GM10266 (cell line): ENCODE results near the gene MACF1.
"Not testable (repeated sequence)": the region's sequence is repeated elsewhere in the genome, so short reads cannot be mapped to it uniquely, and the experiment has no call there.

Experiments
- DNase-seq: peaks from one replicate; pipeline ENCODE4 v3.0.0; 2012; ENCODE audit errors: extremely low spot score
- TF ChIP-seq, protein P1 (sequence below): IDR thresholded peaks from 2 replicates; pipeline ENCODE4 v1.5.1; 2012; ENCODE audit warnings: mild to moderate bottlenecking, low read depth; ENCODE audit not compliant: control insufficient read depth, insufficient read depth; ENCODE audit errors: missing control alignments

MACF1 gene

DNA sequence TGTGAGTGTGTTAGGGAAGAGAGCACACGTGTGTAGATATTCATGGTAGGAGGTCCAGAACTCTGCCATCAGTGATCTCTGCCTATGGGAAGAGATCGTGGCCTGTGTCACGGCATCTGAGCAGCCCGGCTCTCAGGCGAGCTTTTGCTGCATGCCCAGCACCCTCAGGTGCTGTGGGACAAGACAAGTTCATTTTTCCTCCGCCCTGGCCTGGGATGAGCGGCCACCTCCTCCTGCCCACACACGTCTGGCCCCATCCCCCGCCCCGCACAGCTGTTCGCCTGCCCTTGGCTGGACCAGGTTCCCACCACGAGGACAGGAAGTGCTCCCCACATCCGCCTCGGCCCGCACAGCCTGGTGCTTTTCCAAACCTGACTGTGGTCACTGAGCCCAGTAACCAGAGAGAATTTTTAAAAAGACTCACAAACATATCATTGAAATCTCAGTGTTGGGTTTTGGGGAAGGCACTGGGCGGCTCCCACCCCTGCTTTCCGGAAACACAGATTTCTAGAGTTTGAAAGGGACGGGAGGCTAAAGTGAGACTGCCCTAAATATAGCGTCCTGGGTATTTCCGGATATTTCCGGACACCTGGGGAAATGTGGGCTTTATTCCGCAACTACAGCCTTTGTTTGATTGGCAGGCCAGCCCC lies 305.0 kb downstream of the MACF1 start:
- peak; percentile 61 for DNase-seq
- TF ChIP-seq, protein P1, sequence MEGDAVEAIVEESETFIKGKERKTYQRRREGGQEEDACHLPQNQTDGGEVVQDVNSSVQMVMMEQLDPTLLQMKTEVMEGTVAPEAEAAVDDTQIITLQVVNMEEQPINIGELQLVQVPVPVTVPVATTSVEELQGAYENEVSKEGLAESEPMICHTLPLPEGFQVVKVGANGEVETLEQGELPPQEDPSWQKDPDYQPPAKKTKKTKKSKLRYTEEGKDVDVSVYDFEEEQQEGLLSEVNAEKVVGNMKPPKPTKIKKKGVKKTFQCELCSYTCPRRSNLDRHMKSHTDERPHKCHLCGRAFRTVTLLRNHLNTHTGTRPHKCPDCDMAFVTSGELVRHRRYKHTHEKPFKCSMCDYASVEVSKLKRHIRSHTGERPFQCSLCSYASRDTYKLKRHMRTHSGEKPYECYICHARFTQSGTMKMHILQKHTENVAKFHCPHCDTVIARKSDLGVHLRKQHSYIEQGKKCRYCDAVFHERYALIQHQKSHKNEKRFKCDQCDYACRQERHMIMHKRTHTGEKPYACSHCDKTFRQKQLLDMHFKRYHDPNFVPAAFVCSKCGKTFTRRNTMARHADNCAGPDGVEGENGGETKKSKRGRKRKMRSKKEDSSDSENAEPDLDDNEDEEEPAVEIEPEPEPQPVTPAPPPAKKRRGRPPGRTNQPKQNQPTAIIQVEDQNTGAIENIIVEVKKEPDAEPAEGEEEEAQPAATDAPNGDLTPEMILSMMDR = no peak

DNA sequence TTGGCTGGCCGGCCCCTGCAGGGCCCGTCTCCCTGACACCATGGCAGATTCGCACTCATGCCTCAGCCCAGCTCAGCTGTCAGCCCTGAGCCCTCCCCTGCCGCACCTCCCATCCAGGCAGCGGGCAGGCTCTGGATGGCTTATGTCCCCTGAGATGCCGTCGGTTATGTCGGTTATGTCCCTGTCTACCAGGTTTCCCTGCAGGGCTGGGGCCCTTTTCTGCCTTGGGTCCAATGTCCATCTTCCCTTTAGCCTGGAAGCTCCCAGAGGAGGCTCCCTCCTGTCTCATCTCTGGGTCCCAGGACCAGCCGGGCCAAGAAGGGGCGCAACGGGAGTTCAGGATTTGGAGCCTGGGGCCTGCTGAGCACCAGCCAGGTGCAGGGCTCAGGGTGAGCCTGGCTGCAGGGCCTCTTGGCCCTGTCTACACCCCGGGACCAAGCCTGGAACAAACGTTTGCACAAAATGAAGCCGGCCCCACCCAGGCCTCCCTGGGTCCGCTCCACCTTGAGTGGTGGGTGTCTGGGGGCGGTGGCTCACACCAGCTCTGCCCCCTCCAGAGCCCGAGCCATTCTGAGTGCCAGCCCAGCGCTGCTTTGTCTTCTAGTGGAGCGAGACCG lies 306.2 kb downstream of the MACF1 start:
- DNase-seq = not testable (repeated sequence)

DNA sequence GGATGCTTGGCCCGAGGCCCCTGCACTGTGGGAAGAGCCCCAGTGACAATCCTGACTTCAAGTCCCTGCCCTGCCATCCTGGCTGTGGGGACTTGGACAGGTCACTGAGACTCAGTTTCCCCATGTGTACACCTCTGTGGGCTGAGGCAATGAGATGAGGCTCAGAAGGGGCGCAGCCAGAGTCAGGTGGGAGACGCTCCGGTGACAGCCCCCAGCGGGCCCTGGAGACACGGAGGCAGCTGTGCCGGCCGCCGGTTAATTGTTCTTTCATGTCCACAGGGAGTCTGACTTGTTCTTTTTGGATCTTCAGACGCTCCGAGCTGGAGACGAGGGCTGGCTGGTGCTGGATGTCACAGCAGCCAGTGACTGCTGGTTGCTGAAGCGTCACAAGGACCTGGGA lies 307.0 kb downstream of the MACF1 start:
- DNase-seq = not testable (repeated sequence)

DNA sequence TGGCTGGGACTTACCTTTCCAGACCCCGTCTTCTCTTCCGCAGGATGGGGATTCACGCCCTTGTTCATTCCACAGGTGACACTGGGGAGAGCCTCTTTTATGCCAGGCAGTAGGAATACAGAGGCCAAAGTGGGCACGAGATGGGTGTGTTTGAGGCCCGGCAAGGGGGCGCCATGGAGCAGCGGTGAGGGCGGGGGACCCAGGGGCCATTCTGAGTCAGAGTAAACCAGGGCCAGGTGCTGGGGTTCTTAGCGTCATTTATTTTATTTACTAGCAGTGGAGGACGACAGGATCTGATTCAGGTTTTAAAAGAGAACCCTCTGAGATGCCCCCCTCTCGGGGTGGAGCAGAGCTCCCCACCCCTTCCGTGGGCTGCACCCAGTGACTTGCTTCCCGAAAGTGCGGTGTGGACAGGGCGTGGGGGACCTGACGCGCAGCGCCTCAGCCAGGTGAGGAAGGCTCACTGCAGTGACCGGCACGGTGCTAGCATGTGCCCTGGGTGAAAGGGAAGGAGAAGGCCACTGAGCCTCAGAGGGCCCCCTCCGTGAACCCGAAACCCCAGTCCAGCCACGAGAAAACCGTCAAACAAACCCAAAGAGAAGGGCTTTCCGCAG lies 307.8 kb downstream of the MACF1 start:
- not testable (repeated sequence) for DNase-seq

DNA sequence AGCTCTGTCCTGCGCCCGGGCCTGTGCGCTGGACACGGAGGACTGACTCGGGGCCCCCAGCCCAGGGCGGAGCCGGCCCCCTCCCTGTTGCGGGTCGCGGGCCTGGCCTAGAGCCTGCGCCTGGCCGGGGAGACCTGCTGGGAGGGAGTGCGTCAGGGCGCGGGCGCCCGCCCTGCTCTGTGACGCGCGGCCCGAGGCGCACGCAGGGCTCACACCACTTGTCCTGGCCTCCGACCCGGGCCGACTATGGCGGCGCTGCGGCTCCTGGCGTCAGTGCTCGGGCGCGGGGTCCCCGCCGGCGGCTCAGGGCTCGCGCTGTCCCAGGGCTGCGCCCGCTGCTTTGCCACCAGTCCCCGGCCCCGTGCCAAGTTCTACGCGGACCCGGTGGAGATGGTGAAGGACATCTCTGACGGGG lies 310.2 kb downstream of the MACF1 start:
- DNase-seq = not testable (repeated sequence)

GRCh38 chr1:39515131-39516086 lies 310.9 kb downstream of the MACF1 start:
- not testable (repeated sequence) for DNase-seq

- DNase-seq = not testable (repeated sequence)
These were observed 312.3 kb downstream of the MACF1 start for GRCh38 chr1:39516841-39517240.

DNA sequence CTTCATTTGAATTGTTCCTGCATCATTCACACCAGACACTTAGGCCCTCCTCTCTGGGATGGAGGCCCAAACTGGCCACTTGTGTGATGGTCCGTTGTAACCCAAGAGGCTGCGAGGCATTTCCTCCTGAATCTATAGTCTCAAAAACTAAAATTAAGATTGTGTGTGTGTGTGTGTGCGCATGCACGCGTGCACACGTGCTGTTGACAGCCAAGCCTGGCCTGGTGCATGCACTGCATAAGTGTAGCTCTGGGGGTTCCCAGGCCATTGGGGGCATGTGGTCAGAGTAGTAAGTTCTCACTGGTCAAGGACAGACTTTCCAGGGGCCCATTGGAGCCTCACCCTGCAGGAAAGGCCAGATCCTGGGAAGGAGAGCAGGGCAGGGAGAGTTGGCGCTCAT lies 313.4 kb downstream of the MACF1 start:
- not testable (repeated sequence) for DNase-seq

GRCh38 chr1:39519376-39519775 lies 314.9 kb downstream of the MACF1 start:
- not testable (repeated sequence) for DNase-seq

DNA sequence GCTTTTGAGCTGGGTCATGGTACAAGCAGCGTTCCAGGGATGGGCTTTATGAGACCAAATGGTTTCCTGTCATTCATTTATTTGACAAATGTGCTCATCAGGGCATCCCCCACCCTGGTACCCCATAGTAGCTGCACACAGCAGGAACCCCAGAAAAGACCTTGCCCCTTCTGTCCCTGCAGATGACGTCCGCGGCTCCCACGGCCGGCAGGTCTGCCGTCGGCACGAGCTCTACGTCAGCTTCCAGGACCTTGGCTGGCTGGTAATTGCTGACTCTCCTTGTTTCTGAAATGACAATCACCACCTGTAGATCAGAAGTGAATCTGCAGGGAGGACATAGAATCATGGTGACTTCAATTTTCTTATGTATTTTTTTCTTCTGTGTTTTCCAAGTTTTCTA lies 317.7 kb downstream of the MACF1 start:
- not testable (repeated sequence) for DNase-seq

DNA sequence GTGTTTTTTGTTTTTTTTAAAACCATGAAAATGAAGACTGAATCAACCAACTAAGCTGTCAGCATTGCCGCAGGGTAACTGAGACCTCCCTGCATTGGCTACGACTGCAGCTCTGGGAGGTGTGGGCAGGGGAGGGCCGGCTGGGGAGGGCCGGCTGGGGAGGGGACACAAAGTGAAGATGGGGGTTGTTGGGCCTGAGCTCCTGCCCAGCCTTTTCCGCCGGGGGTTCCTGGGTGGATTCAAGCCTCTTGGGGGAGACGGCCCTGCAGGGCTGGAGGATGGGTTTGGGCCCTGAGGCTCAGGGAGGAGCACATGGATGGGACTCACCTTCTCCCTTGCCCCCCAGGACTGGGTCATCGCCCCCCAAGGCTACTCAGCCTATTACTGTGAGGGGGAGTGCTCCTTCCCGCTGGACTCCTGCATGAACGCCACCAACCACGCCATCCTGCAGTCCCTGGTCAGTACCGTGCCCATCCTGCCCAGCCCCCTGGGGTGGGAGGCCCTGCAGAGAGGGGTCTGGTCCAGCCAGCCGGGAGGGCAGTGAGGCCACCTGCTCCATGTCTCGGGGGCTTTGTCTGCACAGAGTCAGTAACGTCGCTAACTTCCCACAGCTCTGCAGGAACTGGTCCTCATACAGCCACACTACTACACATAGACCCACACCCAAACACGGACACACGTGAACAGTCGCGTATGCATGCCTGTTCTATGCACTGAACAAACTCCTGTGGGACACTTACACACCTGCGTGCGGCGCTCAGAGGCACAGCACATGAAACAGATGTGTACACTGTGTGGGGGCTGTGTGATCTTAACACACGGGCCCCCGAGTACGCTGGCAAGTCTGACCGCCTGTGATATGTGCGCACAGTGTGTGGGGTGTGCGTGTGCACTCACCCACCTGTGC lies 318.4 kb downstream of the MACF1 start:
- TF ChIP-seq, protein P1 = no peak
- no peak for DNase-seq
